GM10847 (cell line): ENCODE measurements around the gene RPGRIP1.

Experiments used
- POLR2A ChIP-seq: IDR thresholded peaks from 2 replicates; pipeline ENCODE4 v1.6.1; 2011; ENCODE audit not compliant: insufficient read length; ENCODE audit errors: extremely low read depth

RPGRIP1 gene

GRCh38 chr14:21279783-21280182, at the start of gene RPGRIP1:
RPGRIP1 (plus strand) TSS chr14:21280083; CDS start chr14:21287977, 7,894 bp downstream.
- TF ChIP-seq POLR2A: no peak

GRCh38 chr14:21231020-21231652, 48.7 kb upstream of the RPGRIP1 start:
- TF ChIP-seq POLR2A: no peak

DNA sequence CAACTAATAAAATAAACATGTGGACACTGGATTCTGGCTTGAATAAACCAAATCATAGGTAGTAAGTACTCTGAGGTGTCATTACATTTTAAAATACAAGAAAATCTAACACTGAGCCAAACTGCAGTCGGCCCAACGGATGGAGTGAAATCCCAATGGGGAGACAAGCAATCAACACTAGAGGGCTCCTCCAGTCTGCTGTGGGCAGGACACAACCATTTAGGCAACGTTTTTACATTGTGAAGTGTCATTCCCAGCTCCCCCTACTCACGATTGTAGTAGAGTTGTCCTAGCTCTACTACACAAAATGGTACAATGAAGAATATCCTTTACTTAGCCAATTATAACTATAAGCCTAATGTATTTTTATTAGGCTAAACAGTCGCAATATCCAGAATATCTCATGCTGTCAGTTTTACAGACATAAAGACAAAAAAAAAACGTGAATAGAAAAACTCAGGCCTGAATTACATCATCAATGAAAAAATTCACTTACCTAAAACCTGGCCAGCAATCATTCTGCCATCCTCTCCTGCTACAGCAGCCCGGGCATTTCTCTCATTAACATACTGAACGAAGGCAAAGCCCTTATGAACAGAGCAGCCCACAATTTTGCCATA, 46.3 kb upstream of the RPGRIP1 start:
- TF ChIP-seq POLR2A: no peak

GRCh38 chr14:21234112-21234511, 45.8 kb upstream of the RPGRIP1 start:
- TF ChIP-seq POLR2A: no peak

DNA sequence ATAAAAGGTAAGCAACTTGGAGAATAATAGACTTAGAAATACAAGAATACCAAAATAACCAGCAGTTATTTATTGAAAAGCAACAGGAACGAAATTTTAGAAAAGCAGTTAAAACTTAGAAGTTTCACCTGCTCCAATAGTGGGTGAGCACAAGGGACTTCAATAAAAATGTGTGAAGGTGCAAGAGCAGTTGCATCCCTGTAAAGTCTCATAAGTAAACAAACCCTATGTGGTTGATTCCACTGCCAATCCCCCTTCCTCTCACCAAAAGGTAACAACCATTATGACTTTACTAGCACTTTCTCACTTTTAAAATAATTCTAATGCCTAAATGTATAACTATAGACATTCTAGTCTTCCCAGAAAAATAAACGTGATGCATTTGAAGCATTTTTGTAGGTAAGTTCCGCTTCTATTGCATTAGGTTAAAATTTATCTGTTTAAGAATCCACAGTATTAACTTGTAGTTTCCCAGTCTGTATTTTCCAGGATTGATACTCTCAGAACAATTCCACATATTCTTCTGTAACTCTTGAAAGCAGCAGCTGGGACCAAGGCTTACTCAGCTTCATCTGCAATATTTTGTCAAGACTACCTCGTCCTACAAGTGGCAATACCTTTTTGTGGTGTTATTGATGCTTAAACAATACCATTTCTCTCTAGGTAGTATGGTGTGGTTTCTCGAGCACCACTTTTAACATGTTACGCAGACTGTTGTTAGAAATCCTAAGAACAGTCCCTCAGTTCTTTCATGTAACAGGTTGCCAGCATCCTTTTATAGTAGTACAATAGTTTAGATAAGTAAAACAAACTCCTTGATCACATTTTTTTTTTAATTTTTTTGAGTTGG, 42.7 kb upstream of the RPGRIP1 start:
- TF ChIP-seq POLR2A: no peak

- no peak for TF ChIP-seq POLR2A
These were observed 40.9 kb upstream of the RPGRIP1 start for GRCh38 chr14:21238823-21239518.

DNA sequence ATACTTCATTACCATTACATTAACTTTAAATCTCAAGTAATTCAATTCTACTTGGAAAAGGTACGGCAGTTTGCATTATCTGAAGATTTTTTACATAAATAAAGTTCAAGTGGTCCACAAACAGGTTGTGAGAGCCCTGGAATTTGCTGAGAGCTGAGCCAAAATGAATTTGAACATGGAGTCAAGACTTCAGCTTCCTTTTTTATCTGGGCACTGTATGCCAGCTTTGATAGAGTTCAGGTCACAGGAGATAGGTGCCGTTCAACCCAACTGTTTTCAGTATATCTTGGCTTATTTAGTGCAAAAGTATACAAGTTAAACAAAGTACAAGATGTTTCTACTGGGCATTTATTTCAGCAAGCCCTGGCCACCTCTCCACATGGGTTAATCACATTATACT, 39.5 kb upstream of the RPGRIP1 start:
- TF ChIP-seq POLR2A: no peak

DNA sequence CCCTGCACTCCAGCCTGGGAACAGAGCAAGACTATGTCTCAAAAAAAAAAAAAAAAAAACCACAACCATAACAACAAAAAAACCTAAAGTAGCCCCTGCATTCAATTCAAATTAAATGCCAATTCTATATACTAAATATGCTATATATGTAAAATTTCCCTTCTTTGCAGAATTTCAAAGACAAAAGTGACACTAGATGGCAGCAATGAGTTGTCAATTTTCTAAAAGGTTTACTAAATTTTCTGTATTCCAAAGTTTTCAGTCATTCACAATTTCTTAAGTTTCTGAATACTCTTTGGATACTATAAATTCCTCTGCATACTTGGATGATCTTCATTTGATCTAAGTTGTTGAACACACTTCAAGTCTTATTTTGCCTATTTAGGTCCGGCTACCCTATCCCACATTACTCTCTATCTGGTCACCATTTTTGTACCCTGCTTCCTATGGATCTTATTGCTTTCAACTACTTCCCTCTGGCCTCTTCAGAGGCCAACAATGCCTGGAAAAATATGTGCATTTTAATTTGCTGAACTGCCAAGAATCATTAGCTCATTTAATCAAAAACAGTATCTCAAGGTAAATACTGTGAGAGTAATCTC, 38.6 kb upstream of the RPGRIP1 start:
- TF ChIP-seq POLR2A: no peak

GRCh38 chr14:21244544-21244943, 35.3 kb upstream of the RPGRIP1 start:
- TF ChIP-seq POLR2A: no peak

DNA sequence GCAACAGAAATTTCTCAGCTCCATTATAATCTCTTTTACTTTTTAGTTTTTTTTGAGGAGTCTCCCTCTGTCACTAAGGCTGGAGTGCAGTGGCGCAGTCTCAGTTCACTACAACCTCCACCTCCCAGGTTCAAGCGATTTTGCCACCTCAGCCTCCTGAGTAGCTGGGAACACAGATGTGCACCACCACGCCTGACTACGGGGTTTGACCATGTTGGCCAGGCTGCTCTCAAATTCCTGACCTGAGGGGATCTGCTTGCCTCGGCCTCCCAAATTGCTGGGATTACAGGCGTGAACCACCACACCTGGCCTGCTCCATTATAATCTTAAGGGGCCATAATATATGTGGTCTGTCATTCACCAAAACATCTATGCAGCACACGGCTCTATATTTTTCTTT, 34.1 kb upstream of the RPGRIP1 start:
- TF ChIP-seq POLR2A: no peak

GRCh38 chr14:21248338-21248737, 31.5 kb upstream of the RPGRIP1 start:
- TF ChIP-seq POLR2A: no peak

DNA sequence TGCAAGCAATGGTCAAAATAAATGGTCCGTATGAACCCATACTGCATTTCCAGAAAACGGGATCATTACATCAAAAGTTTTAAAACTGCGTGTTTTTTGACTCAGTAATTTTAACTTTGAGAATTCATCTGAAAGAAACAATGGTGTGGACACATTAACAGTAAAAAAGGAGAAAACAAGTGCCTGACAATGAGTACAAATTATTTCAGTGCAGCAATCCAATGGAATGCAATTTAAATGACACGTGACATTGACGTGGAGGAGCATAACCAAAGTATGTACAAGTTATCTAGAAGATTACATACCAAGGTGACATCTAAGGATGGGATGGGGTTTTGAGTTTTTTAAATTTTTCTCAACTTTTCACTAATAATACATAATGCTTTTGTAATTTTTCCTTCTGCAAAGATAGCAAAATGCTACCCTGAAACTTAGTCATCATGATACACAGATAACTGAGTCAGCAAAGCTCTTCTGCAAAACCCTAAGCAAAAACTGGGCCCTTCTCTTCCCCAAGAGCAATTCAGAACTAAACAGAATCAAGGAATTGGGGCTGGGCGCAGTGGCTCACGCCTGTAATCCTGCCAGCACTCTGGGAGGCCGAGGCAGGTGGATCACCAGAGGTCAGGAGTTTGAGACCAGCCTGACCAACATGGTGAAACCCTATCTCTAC, 31.0 kb upstream of the RPGRIP1 start:
- no peak for TF ChIP-seq POLR2A

GRCh38 chr14:21251215-21251614, 28.7 kb upstream of the RPGRIP1 start:
- no peak for TF ChIP-seq POLR2A

DNA sequence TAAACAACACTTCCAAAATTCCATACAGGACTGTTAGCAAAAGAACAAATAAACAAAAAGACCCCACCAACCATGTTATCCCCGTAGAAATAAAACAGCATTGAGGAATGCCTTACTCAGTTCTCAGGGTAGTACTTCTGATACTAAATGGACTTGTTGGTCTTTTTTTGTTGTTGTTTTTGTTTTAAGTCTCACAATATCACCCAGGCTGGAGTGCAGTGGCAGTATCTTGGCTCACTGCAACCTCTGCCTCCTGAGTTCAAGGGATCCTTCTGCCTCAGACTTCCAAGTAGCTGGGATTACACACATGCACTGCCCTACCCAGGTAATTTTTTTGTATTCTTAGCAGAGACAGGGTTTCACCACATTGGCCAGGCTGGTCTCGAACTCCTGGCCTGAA, 27.7 kb upstream of the RPGRIP1 start:
- TF ChIP-seq POLR2A: no peak
